ENCODE data around the gene SOS2.

DNA sequence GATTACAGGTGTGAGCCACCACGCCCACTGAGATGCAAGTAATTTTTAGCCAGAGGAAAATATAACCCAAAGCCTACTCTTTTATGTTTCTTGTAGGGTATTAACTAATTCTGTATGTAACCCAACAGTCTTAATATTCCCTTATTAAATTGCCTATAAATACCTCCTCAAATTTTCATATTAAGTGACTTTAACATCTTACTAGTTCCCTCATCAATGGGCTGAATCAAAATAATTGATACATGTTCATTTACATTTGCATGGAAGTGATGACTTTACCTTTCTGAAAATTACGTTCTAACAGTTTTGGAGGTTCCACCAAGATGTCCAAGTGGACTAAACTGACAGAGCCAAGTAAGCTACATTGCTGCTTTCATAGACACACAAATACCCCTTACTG, 3.1 kb downstream of the SOS2 start:
- TF ChIP-seq, protein P1, sequence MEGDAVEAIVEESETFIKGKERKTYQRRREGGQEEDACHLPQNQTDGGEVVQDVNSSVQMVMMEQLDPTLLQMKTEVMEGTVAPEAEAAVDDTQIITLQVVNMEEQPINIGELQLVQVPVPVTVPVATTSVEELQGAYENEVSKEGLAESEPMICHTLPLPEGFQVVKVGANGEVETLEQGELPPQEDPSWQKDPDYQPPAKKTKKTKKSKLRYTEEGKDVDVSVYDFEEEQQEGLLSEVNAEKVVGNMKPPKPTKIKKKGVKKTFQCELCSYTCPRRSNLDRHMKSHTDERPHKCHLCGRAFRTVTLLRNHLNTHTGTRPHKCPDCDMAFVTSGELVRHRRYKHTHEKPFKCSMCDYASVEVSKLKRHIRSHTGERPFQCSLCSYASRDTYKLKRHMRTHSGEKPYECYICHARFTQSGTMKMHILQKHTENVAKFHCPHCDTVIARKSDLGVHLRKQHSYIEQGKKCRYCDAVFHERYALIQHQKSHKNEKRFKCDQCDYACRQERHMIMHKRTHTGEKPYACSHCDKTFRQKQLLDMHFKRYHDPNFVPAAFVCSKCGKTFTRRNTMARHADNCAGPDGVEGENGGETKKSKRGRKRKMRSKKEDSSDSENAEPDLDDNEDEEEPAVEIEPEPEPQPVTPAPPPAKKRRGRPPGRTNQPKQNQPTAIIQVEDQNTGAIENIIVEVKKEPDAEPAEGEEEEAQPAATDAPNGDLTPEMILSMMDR (IDR thresholded peaks at IDR 0.05) = no peak
- TF ChIP-seq EP300 (IDR thresholded peaks at IDR 0.05) (no peak), POLR2A (IDR thresholded peaks at IDR 0.05) (no peak), POLR2AphosphoS5 (IDR thresholded peaks at IDR 0.05) (no peak)
